Liver (tissue), 3 donors: ENCODE data around the gene FSIP1.

ENCODE experiments used
- CTCF ChIP-seq: fragments of 150-350 bp; IDR thresholded peaks from 2 replicates; pipeline ENCODE4 v1.5.1; 2017; ENCODE audit warnings: improper control_type of control experiment, low read depth, low read length; ENCODE audit not compliant: missing input control
- GABPA ChIP-seq, 2 donors: IDR thresholded peaks in 1 of 2; conservative IDR thresholded peaks in 1 of 2; 2 replicates each; pipeline ENCODE4 v1.6.1; 2016; ENCODE audit warnings: antibody characterized with exemption in 2 of 2, mild to moderate bottlenecking in 1 of 2, moderate library complexity in 1 of 2
- YY1 ChIP-seq: IDR thresholded peaks from 2 replicates; pipeline ENCODE4 v1.6.1; 2016; ENCODE audit warnings: antibody characterized with exemption, mild to moderate bottlenecking
- donor health status: healthy.
- donor health status: healthy.

GRCh38 chr15:39553947-39554693 lies 228.5 kb downstream of the FSIP1 start:
- TF ChIP-seq CTCF (no peak), GABPA (IDR thresholded peaks at IDR 0.05 in 1 of 2, conservative IDR thresholded peaks at IDR 0.05 in 1 of 2) (no peak), YY1 (no peak)
